ENCODE data around the gene HECA. TPM values are rescaled to one million over a fixed set of nuclear protein-coding genes. Genes with fewer than 3 reads are reported as not detected.
A peak's percentile ranks its signal among the peaks of the same experiment; 100 is the strongest.
"Not testable (repeated sequence)": the region's sequence is repeated elsewhere in the genome, so short reads cannot be mapped to it uniquely, and the experiment has no call there.

Gene HECA
- polyA plus RNA-seq, 2 of the 4 experiments (the other 2 are of a cell fraction), result 1.3 to 2.2 TPM

DNA sequence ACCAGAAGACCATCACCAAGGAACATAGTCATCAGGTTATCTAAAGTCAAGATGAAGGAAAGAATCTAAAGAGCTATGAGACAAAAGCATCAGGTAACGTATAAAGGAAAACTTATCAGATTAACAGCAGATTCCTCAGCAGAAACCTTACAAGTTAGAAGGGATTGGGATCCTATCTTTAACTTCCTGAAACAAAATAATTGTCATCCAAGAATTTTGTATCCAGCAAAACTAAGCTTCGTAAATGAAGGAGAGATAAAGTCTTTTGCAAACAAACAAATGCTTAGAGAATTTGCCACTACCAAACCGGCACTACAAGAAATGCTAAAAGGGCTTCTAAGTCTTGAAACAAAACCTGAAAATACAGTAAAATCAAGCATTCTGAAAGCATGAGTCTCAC, 71.0 kb downstream of the HECA start:
- Histone ChIP-seq H3K27ac (no peak overlapping the region), H3K4me3 (no peak overlapping the region), H3K4me2 (no peak overlapping the region), H3K9me3 (no peaks in the 10 kb centered on the region), H3K4me1 (no peaks in the 10 kb centered on the region)
- 35% methylated on average over 3 of the region's 3 CpGs for whole genome bisulfite sequencing (ENCODE audit: missing lambda C conversion rate)
- DNase-seq (ENCODE audit: low read depth in 1 of 2, low spot score in 1 of 2) (no peak), FAIRE-seq (no peak), ATAC-seq (no peak)
- CTCF ChIA-PET, result no interaction called here
- no peak for TF ChIP-seq EHF (CRISPR knock-in tag; IDR thresholded peaks at IDR 0.05)
- no peak for TF ChIP-seq MAFK (IDR thresholded peaks at IDR 0.05; ENCODE audit: partially characterized antibody)
- no peak for TF ChIP-seq CEBPB (IDR thresholded peaks at IDR 0.05)
- TF ChIP-seq SMC3 (IDR thresholded peaks at IDR 0.05), result no peak
- no peak for TF ChIP-seq CBX8 (IDR thresholded peaks at IDR 0.05)
- no peak for TF ChIP-seq MAZ (IDR thresholded peaks at IDR 0.05; ENCODE audit: borderline replicate concordance, low read depth, low read length)
- TF ChIP-seq CHD4 (IDR thresholded peaks at IDR 0.05; ENCODE audit: borderline replicate concordance), result no peak
- TF ChIP-seq TP53 (CRISPR knock-in tag; IDR thresholded peaks at IDR 0.05), result no peak
- no peak for TF ChIP-seq RNF2 (IDR thresholded peaks at IDR 0.05; ENCODE audit: borderline replicate concordance, low read depth)
- TF ChIP-seq HOXA7 (CRISPR knock-in tag; IDR thresholded peaks at IDR 0.05), result no peak
- TF ChIP-seq MYC (IDR thresholded peaks at IDR 0.05; ENCODE audit: borderline replicate concordance, low read length), result no peak
- TF ChIP-seq, protein P1, sequence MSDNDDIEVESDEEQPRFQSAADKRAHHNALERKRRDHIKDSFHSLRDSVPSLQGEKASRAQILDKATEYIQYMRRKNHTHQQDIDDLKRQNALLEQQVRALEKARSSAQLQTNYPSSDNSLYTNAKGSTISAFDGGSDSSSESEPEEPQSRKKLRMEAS (IDR thresholded peaks at IDR 0.05), result no peak
- TF ChIP-seq POLR2AphosphoS2 (conservative IDR thresholded peaks at IDR 0.05; ENCODE audit: low read length), result no peak
- TF ChIP-seq, protein P2, sequence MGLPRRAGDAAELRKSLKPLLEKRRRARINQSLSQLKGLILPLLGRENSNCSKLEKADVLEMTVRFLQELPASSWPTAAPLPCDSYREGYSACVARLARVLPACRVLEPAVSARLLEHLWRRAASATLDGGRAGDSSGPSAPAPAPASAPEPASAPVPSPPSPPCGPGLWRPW (IDR thresholded peaks at IDR 0.05), result no peak
- TF ChIP-seq, protein P3, sequence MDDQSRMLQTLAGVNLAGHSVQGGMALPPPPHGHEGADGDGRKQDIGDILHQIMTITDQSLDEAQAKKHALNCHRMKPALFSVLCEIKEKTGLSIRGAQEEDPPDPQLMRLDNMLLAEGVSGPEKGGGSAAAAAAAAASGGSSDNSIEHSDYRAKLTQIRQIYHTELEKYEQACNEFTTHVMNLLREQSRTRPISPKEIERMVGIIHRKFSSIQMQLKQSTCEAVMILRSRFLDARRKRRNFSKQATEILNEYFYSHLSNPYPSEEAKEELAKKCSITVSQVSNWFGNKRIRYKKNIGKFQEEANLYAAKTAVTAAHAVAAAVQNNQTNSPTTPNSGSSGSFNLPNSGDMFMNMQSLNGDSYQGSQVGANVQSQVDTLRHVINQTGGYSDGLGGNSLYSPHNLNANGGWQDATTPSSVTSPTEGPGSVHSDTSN (IDR thresholded peaks at IDR 0.05), result no peak
- TF ChIP-seq RARB (CRISPR knock-in tag; IDR thresholded peaks at IDR 0.05), result no peak
- POLR2A ChIA-PET, result no interaction called here

DNA sequence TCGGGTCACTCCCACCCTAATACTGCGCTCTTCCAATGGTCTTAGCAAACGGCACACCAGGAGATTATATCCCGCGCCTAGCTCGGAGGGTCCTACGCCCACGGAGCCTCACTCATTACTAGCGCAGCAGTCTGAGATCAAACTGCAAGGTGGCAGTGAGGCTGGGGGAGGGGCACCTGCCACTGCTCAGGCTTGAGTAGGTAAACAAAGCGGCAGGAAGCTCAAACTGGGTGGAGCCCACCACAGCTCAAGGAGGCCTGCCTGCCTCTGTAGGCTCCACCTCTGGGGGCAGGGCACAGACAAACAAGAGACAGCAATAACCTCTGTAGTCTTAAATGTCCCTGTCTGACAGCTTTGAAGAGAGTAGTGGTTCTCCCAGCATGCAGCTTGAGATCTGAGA, 75.9 kb downstream of the HECA start:
- CTCF ChIA-PET, FAIRE-seq: not testable (repeated sequence)
- WGBS (ENCODE audit: missing lambda C conversion rate), result 82% methylated on average over 6 of the region's 10 CpGs

DNA sequence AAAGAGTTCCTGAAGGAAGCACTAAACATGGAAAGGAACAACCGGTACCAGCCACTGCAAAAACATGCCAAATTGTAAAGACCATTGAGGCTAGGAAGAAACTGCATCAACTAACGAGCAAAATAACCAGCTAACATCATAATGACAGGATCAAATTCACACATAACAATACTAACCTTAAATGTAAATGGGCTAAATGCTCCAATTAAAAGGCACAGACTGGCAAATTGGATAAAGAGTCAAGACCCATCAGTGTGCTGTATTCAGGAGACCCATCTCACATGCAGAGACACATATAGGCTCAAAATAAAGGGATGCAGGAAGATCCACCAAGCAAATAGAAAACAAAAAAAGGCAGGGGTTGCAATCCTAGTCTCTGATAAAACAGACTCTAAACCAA, 77.6 kb downstream of the HECA start:
- ATAC-seq, CTCF ChIA-PET: not testable (repeated sequence)
- WGBS (ENCODE audit: missing lambda C conversion rate), result 64% methylated on average over 1 of the region's 2 CpGs

More for the DNA sequence above, 75.9 kb downstream of the HECA start:
- H3K4me3 ChIP-seq; DNase-seq (ENCODE audit: low read depth in 1 of 2, low spot score in 1 of 2); H3K9me3 ChIP-seq; ATAC-seq; H3K4me1 ChIP-seq; H3K27ac ChIP-seq; POLR2A ChIA-PET; H3K4me2 ChIP-seq: not testable (repeated sequence)

DNA sequence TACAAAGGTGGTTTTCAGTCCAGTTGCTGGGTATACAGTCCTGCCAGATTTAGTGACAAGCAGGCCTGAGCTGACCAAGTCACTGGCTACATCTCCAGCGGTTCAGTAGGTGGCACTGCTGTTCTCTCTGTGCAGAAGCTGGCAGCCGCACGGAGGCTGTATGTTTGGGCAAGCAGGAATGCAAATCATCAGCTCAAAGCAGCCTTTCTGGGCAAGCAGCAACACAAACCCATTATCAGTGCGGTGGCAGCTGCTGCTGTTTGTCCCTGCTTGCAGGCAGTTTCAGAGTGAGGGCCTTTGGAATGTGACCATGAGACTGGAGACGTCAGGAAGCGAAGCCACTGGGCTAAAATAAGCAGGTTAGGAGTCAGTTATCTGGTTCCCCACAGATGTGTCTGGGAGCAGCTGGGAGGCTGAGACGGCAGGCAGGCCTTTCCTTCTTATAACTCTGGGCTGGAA, 84.4 kb downstream of the HECA start:
- H3K27ac ChIP-seq, result no peak overlapping the region
- 33% methylated on average over 1 of the region's 7 CpGs for WGBS (ENCODE audit: missing lambda C conversion rate)
- no peak overlapping the region; the same call in 2 of the 3 replicates for H3K4me2 ChIP-seq
- ATAC-seq, result peak; percentile 94 to 97
- ChIA-PET CTCF (interaction anchor here (0.7 to 1.8 kb wide), 6 partner anchors 11 to 404 kb away, joined by 3 to 7 read pairs (median 4); no protein-coding TSS in a partner anchor), POLR2A (no interaction called here)
- H3K9me3 ChIP-seq, result no peaks in the 10 kb centered on the region
- DNase-seq (ENCODE audit: low read depth in 1 of 2, low spot score in 1 of 2), result peak; percentile 25 to 63
- no peak overlapping the region for H3K4me3 ChIP-seq
- TF ChIP-seq ZSCAN20 (CRISPR knock-in tag; IDR thresholded peaks at IDR 0.05) (no peak), GATA3 (IDR thresholded peaks at IDR 0.05; ENCODE audit: borderline replicate concordance) (no peak), KDM1A (IDR thresholded peaks at IDR 0.05; ENCODE audit: low read depth) (no peak), RAD21 (conservative IDR thresholded peaks at IDR 0.05 in 1 of 2, IDR thresholded peaks at IDR 0.05 in 1 of 2) (peak; percentile 58 to 71; a peak in 4 of 5 replicates), SMC3 (IDR thresholded peaks at IDR 0.05) (peak; percentile 38), RARB (CRISPR knock-in tag; IDR thresholded peaks at IDR 0.05) (no peak), ZFP36 (IDR thresholded peaks at IDR 0.05; ENCODE audit: borderline replicate concordance, partially characterized antibody) (no peak), MYC (IDR thresholded peaks at IDR 0.05; ENCODE audit: borderline replicate concordance, low read length) (no peak), FOSL2 (IDR thresholded peaks at IDR 0.05) (no peak), FOSL2 (CRISPR knock-in tag; IDR thresholded peaks at IDR 0.05) (no peak), EHF (CRISPR knock-in tag; IDR thresholded peaks at IDR 0.05) (no peak)
- TF ChIP-seq, protein P4, sequence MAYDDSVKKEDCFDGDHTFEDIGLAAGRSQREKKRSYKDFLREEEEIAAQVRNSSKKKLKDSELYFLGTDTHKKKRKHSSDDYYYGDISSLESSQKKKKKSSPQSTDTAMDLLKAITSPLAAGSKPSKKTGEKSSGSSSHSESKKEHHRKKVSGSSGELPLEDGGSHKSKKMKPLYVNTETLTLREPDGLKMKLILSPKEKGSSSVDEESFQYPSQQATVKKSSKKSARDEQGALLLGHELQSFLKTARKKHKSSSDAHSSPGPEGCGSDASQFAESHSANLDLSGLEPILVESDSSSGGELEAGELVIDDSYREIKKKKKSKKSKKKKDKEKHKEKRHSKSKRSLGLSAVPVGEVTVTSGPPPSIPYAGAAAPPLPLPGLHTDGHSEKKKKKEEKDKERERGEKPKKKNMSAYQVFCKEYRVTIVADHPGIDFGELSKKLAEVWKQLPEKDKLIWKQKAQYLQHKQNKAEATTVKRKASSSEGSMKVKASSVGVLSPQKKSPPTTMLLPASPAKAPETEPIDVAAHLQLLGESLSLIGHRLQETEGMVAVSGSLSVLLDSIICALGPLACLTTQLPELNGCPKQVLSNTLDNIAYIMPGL (CRISPR knock-in tag; IDR thresholded peaks at IDR 0.05; ENCODE audit: borderline replicate concordance), result no peak
- TF ChIP-seq, protein P5, sequence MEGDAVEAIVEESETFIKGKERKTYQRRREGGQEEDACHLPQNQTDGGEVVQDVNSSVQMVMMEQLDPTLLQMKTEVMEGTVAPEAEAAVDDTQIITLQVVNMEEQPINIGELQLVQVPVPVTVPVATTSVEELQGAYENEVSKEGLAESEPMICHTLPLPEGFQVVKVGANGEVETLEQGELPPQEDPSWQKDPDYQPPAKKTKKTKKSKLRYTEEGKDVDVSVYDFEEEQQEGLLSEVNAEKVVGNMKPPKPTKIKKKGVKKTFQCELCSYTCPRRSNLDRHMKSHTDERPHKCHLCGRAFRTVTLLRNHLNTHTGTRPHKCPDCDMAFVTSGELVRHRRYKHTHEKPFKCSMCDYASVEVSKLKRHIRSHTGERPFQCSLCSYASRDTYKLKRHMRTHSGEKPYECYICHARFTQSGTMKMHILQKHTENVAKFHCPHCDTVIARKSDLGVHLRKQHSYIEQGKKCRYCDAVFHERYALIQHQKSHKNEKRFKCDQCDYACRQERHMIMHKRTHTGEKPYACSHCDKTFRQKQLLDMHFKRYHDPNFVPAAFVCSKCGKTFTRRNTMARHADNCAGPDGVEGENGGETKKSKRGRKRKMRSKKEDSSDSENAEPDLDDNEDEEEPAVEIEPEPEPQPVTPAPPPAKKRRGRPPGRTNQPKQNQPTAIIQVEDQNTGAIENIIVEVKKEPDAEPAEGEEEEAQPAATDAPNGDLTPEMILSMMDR (IDR thresholded peaks at IDR 0.05), result peak; percentile 42; the same call in 2 of the 3 replicates
- TF ChIP-seq, protein P2 (IDR thresholded peaks at IDR 0.05), result no peak
- TF ChIP-seq, protein P1 (IDR thresholded peaks at IDR 0.05), result no peak
- no peak for FAIRE-seq
- H3K4me1 ChIP-seq, result no peaks in the 10 kb centered on the region

More for the DNA sequence above, 77.6 kb downstream of the HECA start:
- H3K9me3 ChIP-seq; FAIRE-seq; H3K4me2 ChIP-seq; H3K4me1 ChIP-seq; POLR2A ChIA-PET; H3K4me3 ChIP-seq; DNase-seq (ENCODE audit: low read depth in 1 of 2, low spot score in 1 of 2); H3K27ac ChIP-seq: not testable (repeated sequence)

All from A549 (cell line).